Thyroid gland (tissue), 4 donors: ENCODE data around the gene SLC9A8. TPM values are rescaled to one million over a fixed set of nuclear protein-coding genes. Genes with fewer than 3 reads are reported as not detected.

Experiments used
- DNase-seq, 2 donors: peaks; one replicate each; pipeline ENCODE4 v3.0.0-alpha.2; 2019
- H3K27ac ChIP-seq, 3 donors: fragments of 200-600 bp; sonication (generic); 1 replicate in 2 of 3; 2 replicates in 1 of 3; pipeline ENCODE4 v1.5.1; 2016 to 2019; ENCODE audit warnings: mild to moderate bottlenecking in 1 of 3, moderate library complexity in 1 of 3
- H3K27me3 ChIP-seq: fragments of 200-600 bp; sonication (generic); one replicate; pipeline ENCODE4 v1.5.1; 2019
- H3K36me3 ChIP-seq, 2 donors: fragments of 200-600 bp; sonication (generic); one replicate each; pipeline ENCODE4 v1.5.1; 2016 to 2019
- H3K4me1 ChIP-seq, 2 donors: fragments of 200-600 bp; sonication (generic); one replicate each; pipeline ENCODE4 v1.5.1; 2017 to 2019
- H3K4me3 ChIP-seq, 3 donors: fragments of 200-600 bp; sonication (generic); replicated peaks in 1 of 3; 1 replicate in 2 of 3; 2 replicates in 1 of 3; pipeline ENCODE4 v1.5.1; 2016; ENCODE audit warnings: mild to moderate bottlenecking in 1 of 3
- H3K9me3 ChIP-seq: fragments of 200-600 bp; sonication (generic); one replicate; pipeline ENCODE4 v1.5.1; 2017
- POLR2A ChIP-seq, 2 donors: fragments of 450-650 bp; IDR thresholded peaks; one replicate each; pipeline ENCODE4 v1.6.1; 2017; ENCODE audit warnings: antibody characterized with exemption in 2 of 2, mild to moderate bottlenecking in 2 of 2, moderate library complexity in 1 of 2
- WGBS, 2 donors: methylation state at CpG; one replicate each; pipeline ENCODE4 v1.1.5; 2017; 5-methylcytosine and 5-hydroxymethylcytosine counted together
- intact Hi-C: fragments of 100-400 bp; cut with DNase I; formaldehyde crosslinking; loops from one replicate; pipeline ENCODE4 v1.15.1; 2023
- total RNA-seq, 4 donors: library from RNA; depleted of rRNA; stranded (reverse); fragments of >200 nt; gene quantifications; one replicate each; pipeline ENCODE4 v1.2.3, GENCODE V29; 2016
- TF ChIP-seq, protein P1 (sequence below), 6 experiments: fragments of 200-600 bp in 3 of 6; fragments of 450-650 bp in 3 of 6; sonication (generic) in 3 of 6; IDR thresholded peaks; one replicate each; pipeline ENCODE4 v1.5.1; 2016 to 2019; ENCODE audit warnings: antibody characterized with exemption in 6 of 6, mild to moderate bottlenecking in 2 of 6, inconsistent platforms in 1 of 6, moderate library complexity in 1 of 6

Gene SLC9A8
- total RNA-seq, 4 donors from 2014 or later: 12.0 to 20.2 (median 16.1) TPM

DNA sequence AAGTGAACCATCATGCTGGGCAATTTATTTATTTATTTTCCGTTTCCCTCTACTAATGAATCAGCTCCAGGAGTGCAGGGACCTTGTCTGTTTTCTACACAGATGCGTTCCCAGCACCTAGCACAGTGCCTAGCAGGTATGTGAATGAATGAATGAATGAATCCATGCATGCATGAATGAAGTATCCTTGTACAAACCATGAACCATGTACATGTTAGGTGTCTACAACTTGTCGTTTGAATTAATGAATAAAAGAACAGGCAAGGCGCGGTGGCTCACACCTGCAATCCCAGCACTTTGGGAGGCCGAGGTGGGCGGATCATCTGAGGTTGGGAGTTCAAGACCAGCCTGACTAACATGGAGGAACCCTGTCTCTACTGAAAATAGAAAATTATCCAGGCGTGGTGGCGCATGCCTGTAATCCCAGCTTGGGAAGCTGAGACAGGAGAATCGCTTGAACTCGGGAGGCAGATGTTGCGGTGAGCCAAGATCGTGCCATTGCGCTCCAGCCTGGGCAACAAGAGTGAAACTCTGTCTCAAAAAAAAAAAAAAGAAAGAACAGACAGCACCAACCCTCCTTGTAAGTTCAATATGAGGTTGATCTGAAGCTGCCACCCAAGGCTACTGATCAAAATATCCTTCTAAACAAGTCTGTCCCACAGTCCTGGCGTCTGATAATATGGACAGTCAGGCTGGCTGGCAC, 27.3 kb upstream of the SLC9A8 start:
- 94% methylated on average over 15 of the region's 15 CpGs for WGBS, 2 donors
- Histone ChIP-seq H3K27ac (no peak overlapping the region), H3K9me3 (no peaks in the 10 kb centered on the region), H3K4me3 (no peak overlapping the region), H3K27me3 (no peaks in the 10 kb centered on the region), H3K36me3 (no peaks in the 10 kb centered on the region), H3K4me1 (no peaks in the 10 kb centered on the region)
- TF ChIP-seq POLR2A (IDR thresholded peaks at IDR 0.05): no peak
- TF ChIP-seq, protein P1, sequence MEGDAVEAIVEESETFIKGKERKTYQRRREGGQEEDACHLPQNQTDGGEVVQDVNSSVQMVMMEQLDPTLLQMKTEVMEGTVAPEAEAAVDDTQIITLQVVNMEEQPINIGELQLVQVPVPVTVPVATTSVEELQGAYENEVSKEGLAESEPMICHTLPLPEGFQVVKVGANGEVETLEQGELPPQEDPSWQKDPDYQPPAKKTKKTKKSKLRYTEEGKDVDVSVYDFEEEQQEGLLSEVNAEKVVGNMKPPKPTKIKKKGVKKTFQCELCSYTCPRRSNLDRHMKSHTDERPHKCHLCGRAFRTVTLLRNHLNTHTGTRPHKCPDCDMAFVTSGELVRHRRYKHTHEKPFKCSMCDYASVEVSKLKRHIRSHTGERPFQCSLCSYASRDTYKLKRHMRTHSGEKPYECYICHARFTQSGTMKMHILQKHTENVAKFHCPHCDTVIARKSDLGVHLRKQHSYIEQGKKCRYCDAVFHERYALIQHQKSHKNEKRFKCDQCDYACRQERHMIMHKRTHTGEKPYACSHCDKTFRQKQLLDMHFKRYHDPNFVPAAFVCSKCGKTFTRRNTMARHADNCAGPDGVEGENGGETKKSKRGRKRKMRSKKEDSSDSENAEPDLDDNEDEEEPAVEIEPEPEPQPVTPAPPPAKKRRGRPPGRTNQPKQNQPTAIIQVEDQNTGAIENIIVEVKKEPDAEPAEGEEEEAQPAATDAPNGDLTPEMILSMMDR (IDR thresholded peaks at IDR 0.05): no peak
- DNase-seq: no peak
- intact Hi-C loops: no loop called here

DNA sequence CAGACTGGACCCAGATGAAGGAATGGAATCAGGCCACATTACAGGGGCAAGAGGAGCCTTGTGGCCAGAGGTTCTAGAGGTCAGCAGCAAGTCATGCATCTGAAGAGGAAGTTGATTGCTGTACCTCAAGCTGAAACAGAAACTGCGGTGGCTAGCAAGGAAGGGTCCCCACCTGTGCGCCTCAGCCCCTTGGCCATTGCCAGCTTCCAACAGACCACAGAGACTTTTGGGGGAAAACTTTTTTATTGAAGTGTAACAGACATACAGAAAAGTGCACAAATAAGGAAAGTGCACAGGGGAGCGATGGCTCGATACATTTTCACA, 26.8 kb upstream of the SLC9A8 start:
- no peaks in the 10 kb centered on the region for H3K27me3 ChIP-seq
- whole genome bisulfite sequencing, 2 donors: 82 to 88% methylated on average over 4 of the region's 4 CpGs
- TF ChIP-seq, protein P1 (IDR thresholded peaks at IDR 0.05): no peak
- no peak for TF ChIP-seq POLR2A (IDR thresholded peaks at IDR 0.05)
- H3K4me1 ChIP-seq: no peaks in the 10 kb centered on the region
- H3K27ac ChIP-seq: no peak overlapping the region
- intact Hi-C loops: no loop called here
- no peak for DNase-seq
- no peak overlapping the region for H3K4me3 ChIP-seq
- no peaks in the 10 kb centered on the region for H3K36me3 ChIP-seq
- no peaks in the 10 kb centered on the region for H3K9me3 ChIP-seq

DNA sequence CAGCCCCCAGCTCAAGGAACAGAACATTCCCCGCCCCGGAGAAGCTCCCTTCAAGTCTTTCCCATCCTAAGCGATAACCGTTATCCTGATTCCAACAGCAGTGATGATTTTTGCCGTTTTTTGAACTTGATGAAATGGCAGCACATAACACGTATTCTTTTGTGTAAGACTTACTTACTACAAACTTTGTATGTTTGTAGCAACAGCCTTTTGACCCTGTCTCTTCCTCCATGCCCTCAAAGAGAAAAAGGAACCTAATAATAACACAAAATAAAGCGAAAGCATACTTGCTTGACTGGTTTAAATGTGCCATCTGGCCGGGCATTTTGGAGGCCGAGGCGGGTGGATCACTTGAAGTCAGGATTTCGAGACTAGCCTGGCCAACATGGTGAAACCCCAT, 26.4 kb upstream of the SLC9A8 start:
- DNase-seq: no peak
- WGBS, 2 donors: 77 to 89% methylated on average over 9 to 11 of the region's 11 CpGs
- Histone ChIP-seq H3K9me3 (no peaks in the 10 kb centered on the region), H3K36me3 (no peaks in the 10 kb centered on the region), H3K27ac (no peak overlapping the region), H3K27me3 (no peaks in the 10 kb centered on the region), H3K4me1 (no peaks in the 10 kb centered on the region), H3K4me3 (no peak overlapping the region)
- TF ChIP-seq, protein P1 (IDR thresholded peaks at IDR 0.05): no peak
- no peak for TF ChIP-seq POLR2A (IDR thresholded peaks at IDR 0.05)
- intact Hi-C loops: no loop called here

DNA sequence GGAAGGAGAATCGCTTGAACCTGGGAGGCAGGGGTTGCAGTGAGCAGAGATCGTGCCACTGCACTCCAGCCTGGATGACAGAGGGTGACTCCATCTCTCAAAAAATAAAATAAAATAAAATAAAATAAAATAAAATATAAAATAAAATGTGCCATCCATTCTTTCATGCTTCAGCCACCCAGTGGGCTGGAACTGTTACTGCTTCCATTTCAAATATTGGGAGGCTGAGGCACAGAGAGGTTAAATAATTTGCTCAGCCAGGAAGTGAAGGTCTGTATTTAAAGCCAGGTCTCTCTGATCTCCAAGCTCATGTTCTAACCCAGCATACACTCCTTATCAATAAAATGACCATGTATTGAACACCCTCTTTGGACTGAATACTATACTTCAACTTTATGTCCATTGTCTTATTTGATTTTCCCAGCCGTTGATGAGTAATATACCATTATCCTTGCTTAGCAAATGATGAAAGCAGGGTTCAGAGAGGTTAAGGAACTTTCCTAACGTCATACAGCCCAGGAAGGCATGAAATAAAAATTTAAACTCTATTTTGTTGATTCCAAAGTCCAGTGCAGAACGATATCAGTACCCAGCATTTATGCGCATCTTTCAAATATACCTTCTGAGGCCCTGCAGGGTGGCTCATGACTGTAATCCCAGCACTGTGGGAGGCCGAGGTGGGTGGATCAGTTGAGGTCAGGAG, 25.8 kb upstream of the SLC9A8 start:
- WGBS, 2 donors: 85 to 92% methylated on average over 7 of the region's 7 CpGs

More for the DNA sequence above, 25.8 kb upstream of the SLC9A8 start:
- intact Hi-C loops: no loop called here
- Histone ChIP-seq H3K27me3 (no peaks in the 10 kb centered on the region), H3K27ac (no peak overlapping the region), H3K4me1 (no peaks in the 10 kb centered on the region), H3K4me3 (no peak overlapping the region), H3K9me3 (no peaks in the 10 kb centered on the region), H3K36me3 (no peaks in the 10 kb centered on the region)
- no peak for DNase-seq
- no peak for TF ChIP-seq POLR2A (IDR thresholded peaks at IDR 0.05)
- TF ChIP-seq, protein P1 (IDR thresholded peaks at IDR 0.05): peak in 2 of 6 experiments; percentile 12 to 19
